PC-9 (cell line): ENCODE measurements around the gene SIGLEC11. TPM values are rescaled to one million over a fixed set of nuclear protein-coding genes. Genes with fewer than 3 reads are reported as not detected.

Source experiments
- BruUV-seq: library from RNA; stranded (reverse); fragments of 400-500 nt; replicated peaks from 2 replicates; lab custom pipeline; 2021; lab: Mats Ljungman, UMichigan
- CTCF ChIA-PET: fragments of 300-600 bp; sonication (Branson Sonifier 250); formaldehyde crosslinking; loops from one replicate; lab custom pipeline; 2022; ENCODE audit warnings: antibody characterized with exemption; lab: Charles Lee
- POLR2A ChIA-PET: fragments of 300-600 bp; sonication (Branson Sonifier 250); formaldehyde crosslinking; loops from one replicate; lab custom pipeline; 2022; ENCODE audit warnings: antibody characterized with exemption; ENCODE audit not compliant: unreplicated experiment; lab: Charles Lee
- DNase-seq, 2 experiments: peaks; one replicate each; pipeline versions ENCODE4 v3.0.0 to v3.0.0-alpha.2; 2015 to 2022; ENCODE audit warnings: mixed read lengths in 1 of 2
- H2AFZ ChIP-seq: fragments of 200-600 bp; sonication (generic); 2 replicates; pipeline ENCODE4 v1.8.1; 2017; ENCODE audit warnings: antibody characterized with exemption
- H3F3A ChIP-seq: fragments of 200-600 bp; sonication (generic); 2 replicates; pipeline ENCODE4 v1.8.1; 2017; ENCODE audit warnings: antibody characterized with exemption, mild to moderate bottlenecking, low read depth; ENCODE audit not compliant: insufficient read depth
- H3K27ac ChIP-seq: fragments of 200-600 bp; sonication (generic); 2 replicates; pipeline ENCODE4 v1.6.1; 2016; ENCODE audit warnings: mixed run types
- H3K27me3 ChIP-seq: fragments of 200-600 bp; sonication (generic); 2 replicates; pipeline ENCODE4 v1.6.1; 2016; ENCODE audit warnings: low read depth, mixed run types; ENCODE audit not compliant: insufficient read depth
- H3K36me3 ChIP-seq: fragments of 200-600 bp; sonication (generic); 2 replicates; pipeline ENCODE4 v1.6.1; 2016; ENCODE audit warnings: low read depth, mixed run types
- H3K4me1 ChIP-seq: fragments of 200-600 bp; sonication (generic); replicated peaks from 2 replicates; pipeline ENCODE4 v1.6.1; 2016; ENCODE audit warnings: mixed run types; ENCODE audit not compliant: insufficient read depth
- H3K4me2 ChIP-seq: fragments of 200-600 bp; sonication (generic); 2 replicates; pipeline ENCODE4 v1.6.1; 2017; ENCODE audit warnings: mixed run types
- H3K4me3 ChIP-seq: fragments of 200-600 bp; sonication (generic); 2 replicates; pipeline ENCODE4 v1.6.1; 2016; ENCODE audit warnings: mixed run types
- H3K79me2 ChIP-seq: fragments of 200-600 bp; sonication (generic); 2 replicates; pipeline ENCODE4 v1.6.1; 2017; ENCODE audit warnings: low read depth, mixed run types
- H3K9me2 ChIP-seq: fragments of 200-600 bp; sonication (generic); 2 replicates; pipeline ENCODE4 v1.8.1; 2017; ENCODE audit warnings: mild to moderate bottlenecking; ENCODE audit not compliant: insufficient read depth
- H3K9me3 ChIP-seq: fragments of 200-600 bp; sonication (generic); 2 replicates; pipeline ENCODE4 v1.8.1; 2016; ENCODE audit warnings: low read depth; ENCODE audit not compliant: insufficient read depth
- H4K20me1 ChIP-seq: fragments of 200-600 bp; sonication (generic); 2 replicates; pipeline ENCODE4 v1.8.1; 2017; ENCODE audit not compliant: insufficient read depth
- CTCF ChIP-seq: fragments of 200-600 bp; sonication (generic); conservative IDR thresholded peaks from 2 replicates; pipeline ENCODE4 v1.6.1; 2017; ENCODE audit warnings: mixed run types, antibody characterized with exemption, mild to moderate bottlenecking, moderate library complexity
- EZH2 ChIP-seq: fragments of 200-600 bp; sonication (generic); IDR thresholded peaks from 2 replicates; pipeline ENCODE4 v1.8.0; 2017; ENCODE audit warnings: antibody characterized with exemption, low read depth
- intact Hi-C: fragments of 100-400 bp; cut with micrococcal nuclease; formaldehyde crosslinking; loops from one replicate; pipeline ENCODE4 v1.10.0; 2022; ENCODE audit not compliant: unreplicated experiment
- total RNA-seq: library from RNA; stranded (reverse); gene quantifications from 2 replicates; pipeline ENCODE4 v1.2.3, GENCODE V29; 2021

Gene SIGLEC11
- total RNA-seq, 1 experiment from 2014 or later, result not detected

GRCh38 chr19:49921871-49922795 lies 38.8 kb downstream of the SIGLEC11 start:
- Histone ChIP-seq H4K20me1 (peaks cover 87% of the 10 kb centered on the region), H3K27ac (no peak overlapping the region)

GRCh38 chr19:49920624-49921363 lies 40.2 kb downstream of the SIGLEC11 start:
- TF ChIP-seq CTCF (no peak), EZH2 (no peak)
- Histone ChIP-seq H3K4me2 (no peak overlapping the region), H3K9me2 (no peaks in the 10 kb centered on the region), H3K36me3 (peaks cover 33% of the 10 kb centered on the region), H2AFZ (no peak overlapping the region), H4K20me1 (peaks cover 81% of the 10 kb centered on the region), H3K9me3 (no peaks in the 10 kb centered on the region), H3K79me2 (peaks cover 80% of the 10 kb centered on the region), H3F3A (peaks cover 12% of the 10 kb centered on the region), H3K4me1 (no peaks in the 10 kb centered on the region), H3K4me3 (no peak overlapping the region), H3K27ac (no peak overlapping the region), H3K27me3 (no peaks in the 10 kb centered on the region)
- ChIA-PET CTCF (no interaction called here), POLR2A (no interaction called here)
- DNase-seq, result no peak
- intact Hi-C loops, result no loop called here
- no TSS peak for BruUV-seq

More at GRCh38 chr19:49921871-49922795, 38.8 kb downstream of the SIGLEC11 start:
- H3F3A ChIP-seq, result peaks cover 12% of the 10 kb centered on the region
- H3K4me3 ChIP-seq, result no peak overlapping the region
- no peaks in the 10 kb centered on the region for H3K9me2 ChIP-seq
- no peak overlapping the region for H2AFZ ChIP-seq
- peaks cover 33% of the 10 kb centered on the region for H3K36me3 ChIP-seq
- H3K79me2 ChIP-seq, result peaks cover 88% of the 10 kb centered on the region
- H3K4me1 ChIP-seq, result 0 out of 2 replicates have a peak, but pooled peaks cover 2% of the 10 kb centered on the region
- H3K27me3 ChIP-seq, result no peaks in the 10 kb centered on the region
- H3K9me3 ChIP-seq, result no peaks in the 10 kb centered on the region
- POLR2A ChIA-PET, result no interaction called here
- DNase-seq, result no peak
- BruUV-seq, result no TSS peak
- intact Hi-C loops, result no loop called here
- TF ChIP-seq CTCF (no peak), EZH2 (no peak)
- CTCF ChIA-PET, result no interaction called here
- H3K4me2 ChIP-seq, result no peak overlapping the region

- CTCF ChIA-PET, result no interaction called here
- TF ChIP-seq EZH2, result no peak
- no peak for TF ChIP-seq CTCF
- H3F3A ChIP-seq, result peaks cover 29% of the 10 kb centered on the region
- POLR2A ChIA-PET, result no interaction called here
- H3K9me2 ChIP-seq, result no peaks in the 10 kb centered on the region
- no peak overlapping the region for H3K4me3 ChIP-seq
- H3K36me3 ChIP-seq, result peaks cover 41% of the 10 kb centered on the region
- H4K20me1 ChIP-seq, result peaks cover 82% of the 10 kb centered on the region
- H3K27ac ChIP-seq, result no peak overlapping the region
- H3K4me1 ChIP-seq, result no peaks in the 10 kb centered on the region
- no TSS peak for BruUV-seq
- no peak overlapping the region for H2AFZ ChIP-seq
- H3K4me2 ChIP-seq, result no peak overlapping the region
- DNase-seq, result no peak
- H3K27me3 ChIP-seq, result no peaks in the 10 kb centered on the region
- peaks cover 60% of the 10 kb centered on the region for H3K79me2 ChIP-seq
- intact Hi-C loops, result no loop called here
- H3K9me3 ChIP-seq, result no peaks in the 10 kb centered on the region
Observed at GRCh38 chr19:49918089-49918488, 42.9 kb downstream of the SIGLEC11 start.
